Peyer's patch (tissue), 4 donors: ENCODE data around the gene IMMP2L. TPM values are rescaled to one million over a fixed set of nuclear protein-coding genes. Genes with fewer than 3 reads are reported as not detected.
"Not testable (repeated sequence)": the region's sequence is repeated elsewhere in the genome, so short reads cannot be mapped to it uniquely, and the experiment has no call there.

ENCODE experiments used
- DNase-seq, 3 donors: peaks; one replicate each; pipeline ENCODE4 v3.0.0-alpha.2; 2017 to 2019
- H3K27ac ChIP-seq, 4 donors: fragments of 200-600 bp; sonication (generic); one replicate each; pipeline ENCODE4 v1.5.1; 2016 to 2019
- H3K27me3 ChIP-seq, 2 donors: fragments of 200-600 bp; sonication (generic); one replicate each; pipeline ENCODE4 v1.5.1; 2019
- H3K36me3 ChIP-seq, 3 donors: fragments of 200-600 bp; sonication (generic); one replicate each; pipeline ENCODE4 v1.5.1; 2016 to 2019
- H3K4me1 ChIP-seq, 4 donors: fragments of 200-600 bp; sonication (generic); one replicate each; pipeline ENCODE4 v1.5.1; 2016 to 2019
- H3K4me3 ChIP-seq, 4 donors: fragments of 200-600 bp; sonication (generic); 1 replicate in 3 of 4; 2 replicates in 1 of 4; pipeline ENCODE4 v1.5.1; 2016 to 2019; ENCODE audit warnings: mild to moderate bottlenecking in 1 of 4
- H3K9me3 ChIP-seq, 4 donors: fragments of 200-600 bp; sonication (generic); one replicate each; pipeline ENCODE4 v1.5.1; 2016 to 2019; ENCODE audit warnings: mild to moderate bottlenecking in 1 of 4
- CTCF ChIP-seq, 6 experiments: fragments of 450-650 bp in 4 of 6; fragments of 200-600 bp in 2 of 6; sonication (generic) in 1 of 6; IDR thresholded peaks; one replicate each; pipeline ENCODE4 v1.5.1; 2017 to 2019; ENCODE audit warnings: antibody characterized with exemption in 6 of 6, mild to moderate bottlenecking in 3 of 6, moderate library complexity in 1 of 6
- POLR2A ChIP-seq, 2 donors: fragments of 450-650 bp; IDR thresholded peaks; one replicate each; pipeline ENCODE4 v1.5.1; 2017; ENCODE audit warnings: antibody characterized with exemption in 2 of 2, mild to moderate bottlenecking in 2 of 2, moderate library complexity in 2 of 2
- total RNA-seq, 4 donors: library from RNA; depleted of rRNA; stranded (reverse); fragments of >200 nt; gene quantifications; one replicate each; pipeline ENCODE4 v1.1.0, GENCODE V29; 2016

The IMMP2L gene
- total RNA-seq, 4 donors from 2014 or later, result 5.1 to 16.5 (median 10.9) TPM

GRCh38 chr7:111324228-111324627 lies 238.1 kb downstream of the IMMP2L start:
- Histone ChIP-seq H3K9me3 (no peaks in the 10 kb centered on the region), H3K4me1 (no peaks in the 10 kb centered on the region), H3K27ac (no peak overlapping the region), H3K27me3 (no peaks in the 10 kb centered on the region), H3K36me3 (no peaks in the 10 kb centered on the region), H3K4me3 (no peak overlapping the region)
- DNase-seq, result no peak
- TF ChIP-seq CTCF (IDR thresholded peaks at IDR 0.05), result no peak
- TF ChIP-seq POLR2A (IDR thresholded peaks at IDR 0.05), result no peak

GRCh38 chr7:111323670-111324069 lies 238.6 kb downstream of the IMMP2L start:
- H3K36me3 ChIP-seq, H3K27ac ChIP-seq, H3K27me3 ChIP-seq, H3K4me1 ChIP-seq, H3K9me3 ChIP-seq, H3K4me3 ChIP-seq, DNase-seq: not testable (repeated sequence)

GRCh38 chr7:111320133-111320532 lies 242.2 kb downstream of the IMMP2L start:
- Histone ChIP-seq H3K4me1 (no peaks in the 10 kb centered on the region), H3K27me3 (no peaks in the 10 kb centered on the region), H3K9me3 (no peaks in the 10 kb centered on the region), H3K36me3 (no peaks in the 10 kb centered on the region), H3K4me3 (no peak overlapping the region), H3K27ac (no peak overlapping the region)
- DNase-seq, result no peak
- TF ChIP-seq POLR2A (IDR thresholded peaks at IDR 0.05), result no peak
- TF ChIP-seq CTCF (IDR thresholded peaks at IDR 0.05), result no peak

GRCh38 chr7:111312966-111313365 lies 249.3 kb downstream of the IMMP2L start:
- TF ChIP-seq POLR2A (IDR thresholded peaks at IDR 0.05) (no peak), CTCF (IDR thresholded peaks at IDR 0.05) (no peak)

GRCh38 chr7:111308691-111309090 lies 253.6 kb downstream of the IMMP2L start:
- DNase-seq, result no peak
- Histone ChIP-seq H3K27ac (no peak overlapping the region), H3K9me3 (no peaks in the 10 kb centered on the region)

More at GRCh38 chr7:111312966-111313365, 249.3 kb downstream of the IMMP2L start:
- no peaks in the 10 kb centered on the region for H3K9me3 ChIP-seq
- H3K27ac ChIP-seq, result no peak overlapping the region
- H3K4me1 ChIP-seq, result no peaks in the 10 kb centered on the region
- H3K27me3 ChIP-seq, result no peaks in the 10 kb centered on the region
- H3K36me3 ChIP-seq, result no peaks in the 10 kb centered on the region
- DNase-seq, result no peak
- no peak overlapping the region for H3K4me3 ChIP-seq

GRCh38 chr7:111301891-111302290 lies 260.4 kb downstream of the IMMP2L start:
- Histone ChIP-seq H3K27ac (no peak overlapping the region), H3K9me3 (no peaks in the 10 kb centered on the region), H3K4me3 (no peak overlapping the region), H3K36me3 (no peaks in the 10 kb centered on the region), H3K4me1 (no peaks in the 10 kb centered on the region), H3K27me3 (no peaks in the 10 kb centered on the region)
- no peak for DNase-seq
- no peak for TF ChIP-seq POLR2A (IDR thresholded peaks at IDR 0.05)
- no peak for TF ChIP-seq CTCF (IDR thresholded peaks at IDR 0.05)

More at GRCh38 chr7:111308691-111309090, 253.6 kb downstream of the IMMP2L start:
- Histone ChIP-seq H3K27me3 (no peaks in the 10 kb centered on the region), H3K4me3 (no peak overlapping the region), H3K4me1 (no peaks in the 10 kb centered on the region), H3K36me3 (no peaks in the 10 kb centered on the region)
- TF ChIP-seq CTCF (IDR thresholded peaks at IDR 0.05), result no peak
- TF ChIP-seq POLR2A (IDR thresholded peaks at IDR 0.05), result no peak
